Measurements from ENCODE around the gene CREB3L2.

DNA sequence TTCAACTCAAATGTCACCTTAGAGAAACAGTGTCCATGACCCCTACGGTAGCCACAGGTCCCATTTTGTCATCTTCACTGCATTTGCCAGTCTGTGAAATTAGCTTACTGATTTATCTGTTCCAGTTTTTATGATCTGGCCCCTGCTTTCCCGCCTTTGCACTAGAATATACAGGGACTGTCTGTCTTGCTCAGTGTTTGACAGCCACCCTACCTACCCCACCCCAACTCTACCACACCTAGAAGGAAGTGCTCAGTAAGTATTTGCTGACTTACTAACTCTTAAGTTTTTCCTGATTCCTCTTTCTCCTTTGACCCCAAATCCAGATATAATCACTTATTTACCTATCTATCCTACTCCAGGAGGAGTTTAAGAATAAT is 49.5 kb downstream of the CREB3L2 start:
- TF ChIP-seq, protein P1, sequence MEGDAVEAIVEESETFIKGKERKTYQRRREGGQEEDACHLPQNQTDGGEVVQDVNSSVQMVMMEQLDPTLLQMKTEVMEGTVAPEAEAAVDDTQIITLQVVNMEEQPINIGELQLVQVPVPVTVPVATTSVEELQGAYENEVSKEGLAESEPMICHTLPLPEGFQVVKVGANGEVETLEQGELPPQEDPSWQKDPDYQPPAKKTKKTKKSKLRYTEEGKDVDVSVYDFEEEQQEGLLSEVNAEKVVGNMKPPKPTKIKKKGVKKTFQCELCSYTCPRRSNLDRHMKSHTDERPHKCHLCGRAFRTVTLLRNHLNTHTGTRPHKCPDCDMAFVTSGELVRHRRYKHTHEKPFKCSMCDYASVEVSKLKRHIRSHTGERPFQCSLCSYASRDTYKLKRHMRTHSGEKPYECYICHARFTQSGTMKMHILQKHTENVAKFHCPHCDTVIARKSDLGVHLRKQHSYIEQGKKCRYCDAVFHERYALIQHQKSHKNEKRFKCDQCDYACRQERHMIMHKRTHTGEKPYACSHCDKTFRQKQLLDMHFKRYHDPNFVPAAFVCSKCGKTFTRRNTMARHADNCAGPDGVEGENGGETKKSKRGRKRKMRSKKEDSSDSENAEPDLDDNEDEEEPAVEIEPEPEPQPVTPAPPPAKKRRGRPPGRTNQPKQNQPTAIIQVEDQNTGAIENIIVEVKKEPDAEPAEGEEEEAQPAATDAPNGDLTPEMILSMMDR (IDR thresholded peaks at IDR 0.05 in 4 of 5, conservative IDR thresholded peaks at IDR 0.05 in 1 of 5), result no peak
- TF ChIP-seq POLR2A (IDR thresholded peaks at IDR 0.05), result no peak
